ENCODE data around the gene HEY2. TPM values are rescaled to one million over a fixed set of nuclear protein-coding genes. Genes with fewer than 3 reads are reported as not detected.

The HEY2 gene
- total and polyA plus RNA-seq, 10 of the 15 experiments (the other 5 are each of a cell fraction or from before 2014, with no cell fraction given), result 0.01 to 0.32 (median 0.08) TPM; not detected in 4

- no peak for TF ChIP-seq USF2 (IDR thresholded peaks at IDR 0.05; ENCODE audit: borderline replicate concordance, low read depth, low read length)
- TF ChIP-seq TAF1 (IDR thresholded peaks at IDR 0.05; ENCODE audit: borderline replicate concordance, low read depth, low read length), result no peak; the same call in 1 of the 2 replicates
- TF ChIP-seq GATAD2B (conservative IDR thresholded peaks at IDR 0.05; ENCODE audit: low read depth), result peak; percentile 96
- TF ChIP-seq RAD51 (IDR thresholded peaks at IDR 0.05), result no peak
- TF ChIP-seq MAX (IDR thresholded peaks at IDR 0.05; ENCODE audit: low read depth, low read length), result 0 out of 2 replicates have a peak, but pooled peaks have one; percentile 31
- TF ChIP-seq NR2C2 (IDR thresholded peaks at IDR 0.05; ENCODE audit: borderline replicate concordance, control insufficient read depth, insufficient read length, low read depth), result no peak
- no peak for TF ChIP-seq ETV6 (conservative IDR thresholded peaks at IDR 0.05 in 1 of 2, IDR thresholded peaks at IDR 0.05 in 1 of 2; ENCODE audit: borderline replicate concordance in 1 of 2, low read depth in 1 of 2)
- no peak for TF ChIP-seq HDAC2 (IDR thresholded peaks at IDR 0.05)
- no peak for TF ChIP-seq HDAC6 (IDR thresholded peaks at IDR 0.05; ENCODE audit: unreplicated experiment)
- no peak; the same call in 1 of the 2 replicates for TF ChIP-seq PML (IDR thresholded peaks at IDR 0.05; ENCODE audit: low read length)
- no peak for TF ChIP-seq PKNOX1 (IDR thresholded peaks at IDR 0.05)
- peak in 1 of 2 experiments; percentile 99; a peak in 2 of 3 replicates for TF ChIP-seq EGR1 (IDR thresholded peaks at IDR 0.05; ENCODE audit: borderline replicate concordance in 1 of 2, low read depth in 2 of 2, low read length in 2 of 2)
- no peak for TF ChIP-seq MYC (IDR thresholded peaks at IDR 0.05; ENCODE audit: insufficient read depth, insufficient read length, insufficient replicate concordance, low read length, severe bottlenecking)
- TF ChIP-seq MEF2A (IDR thresholded peaks at IDR 0.05; ENCODE audit: insufficient read depth, low read depth, low read length), result no peak
- TF ChIP-seq RAD21 (IDR thresholded peaks at IDR 0.05; ENCODE audit: insufficient read depth, low read depth, low read length), result no peak
- no peak for TF ChIP-seq STAT1 (conservative IDR thresholded peaks at IDR 0.05)
- TF ChIP-seq ZNF384 (IDR thresholded peaks at IDR 0.05; ENCODE audit: borderline replicate concordance, low read depth, low read length), result no peak
- no peak for TF ChIP-seq TCF7 (IDR thresholded peaks at IDR 0.05; ENCODE audit: borderline replicate concordance)
- no peak for TF ChIP-seq BRCA1 (IDR thresholded peaks at IDR 0.05; ENCODE audit: low read depth, low read length)
- no peak for TF ChIP-seq SKIL (IDR thresholded peaks at IDR 0.05; ENCODE audit: low read depth, poor library complexity, severe bottlenecking)
- no peak for TF ChIP-seq MYB (IDR thresholded peaks at IDR 0.05; ENCODE audit: borderline replicate concordance, low read depth, low read length)
- 0 out of 2 replicates have a peak, but pooled peaks have one; percentile 44 for TF ChIP-seq NFXL1 (IDR thresholded peaks at IDR 0.05; ENCODE audit: borderline replicate concordance)
- no peak for TF ChIP-seq CHD4 (IDR thresholded peaks at IDR 0.05)
- TF ChIP-seq CHD2 (IDR thresholded peaks at IDR 0.05; ENCODE audit: borderline replicate concordance, low read depth, low read length), result 0 out of 2 replicates have a peak, but pooled peaks have one; percentile 11
- no peak for TF ChIP-seq RELA (IDR thresholded peaks at IDR 0.05; ENCODE audit: borderline replicate concordance, partially characterized antibody)
- TF ChIP-seq SMARCA5 (IDR thresholded peaks at IDR 0.05), result no peak
- TF ChIP-seq EZH2 (IDR thresholded peaks at IDR 0.05; ENCODE audit: borderline replicate concordance, control insufficient read depth, low read depth, low read length), result no peak
Observed at GRCh38 chr6:125749173-125749864, at the start of gene HEY2 (continued).
